NB4 (cell line): Measurements from ENCODE around the gene HS6ST1.
"Not testable (repeated sequence)": the region's sequence is repeated elsewhere in the genome, so short reads cannot be mapped to it uniquely, and the experiment has no call there.

Source experiments
- DNase-seq: peaks from one replicate; pipeline ENCODE4 v3.0.0; 2010; ENCODE audit warnings: low read depth
- H3K4me3 ChIP-seq: one replicate; pipeline ENCODE4 v1.5.1; 2011; ENCODE audit warnings: mild to moderate bottlenecking, low read depth, low read length, moderate library complexity
- MAX ChIP-seq: IDR thresholded peaks from 2 replicates; pipeline ENCODE4 v1.6.1; 2011; ENCODE audit warnings: low read depth, low read length
- MYC ChIP-seq: IDR thresholded peaks from 2 replicates; pipeline ENCODE4 v1.6.1; 2011; ENCODE audit warnings: low read depth, low read length
- POLR2A ChIP-seq: IDR thresholded peaks from 2 replicates; pipeline ENCODE4 v1.6.1; 2011; ENCODE audit warnings: mild to moderate bottlenecking; ENCODE audit not compliant: insufficient read length; ENCODE audit errors: extremely low read depth
- TF ChIP-seq, protein P1 (sequence below): IDR thresholded peaks from one replicate; pipeline ENCODE4 v1.5.1; 2012; ENCODE audit warnings: low read depth, low read length

Gene HS6ST1

DNA sequence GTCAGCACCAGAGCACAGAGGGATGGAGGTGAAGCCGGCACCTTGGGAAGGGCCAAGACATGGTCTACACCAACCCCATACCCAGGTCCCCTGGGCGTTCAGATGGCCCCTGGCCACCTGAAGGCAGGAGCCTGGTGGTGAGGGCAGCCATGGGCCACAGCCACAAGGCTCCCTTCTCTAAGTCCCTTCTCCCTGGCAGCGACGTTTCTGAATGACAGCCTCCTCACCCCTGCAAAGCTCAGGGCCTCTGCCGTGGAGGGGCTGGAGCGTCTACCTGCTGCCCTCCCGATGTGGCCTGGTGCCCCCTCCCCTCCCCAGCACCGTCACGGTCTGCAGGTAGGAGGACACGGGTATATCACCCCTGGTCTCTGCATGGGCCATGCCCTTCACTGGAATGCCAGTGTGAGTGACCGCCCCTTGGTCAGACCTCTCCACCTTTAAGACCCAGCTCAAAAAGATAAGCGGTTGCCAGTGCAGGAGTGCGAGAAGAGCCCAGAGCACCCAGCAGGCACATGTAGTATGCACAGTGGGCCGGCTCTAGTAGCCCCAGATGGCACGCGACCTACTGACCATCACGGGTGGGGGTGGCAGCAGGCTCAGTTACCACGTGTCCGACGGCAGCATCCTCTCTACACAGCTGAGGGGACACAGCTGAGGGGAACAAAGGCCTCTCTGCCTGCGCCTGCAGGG, 46.6 kb downstream of the HS6ST1 start:
- DNase-seq = no peak
- H3K4me3 ChIP-seq = no peak overlapping the region
- no peak for TF ChIP-seq POLR2A
- TF ChIP-seq, protein P1, sequence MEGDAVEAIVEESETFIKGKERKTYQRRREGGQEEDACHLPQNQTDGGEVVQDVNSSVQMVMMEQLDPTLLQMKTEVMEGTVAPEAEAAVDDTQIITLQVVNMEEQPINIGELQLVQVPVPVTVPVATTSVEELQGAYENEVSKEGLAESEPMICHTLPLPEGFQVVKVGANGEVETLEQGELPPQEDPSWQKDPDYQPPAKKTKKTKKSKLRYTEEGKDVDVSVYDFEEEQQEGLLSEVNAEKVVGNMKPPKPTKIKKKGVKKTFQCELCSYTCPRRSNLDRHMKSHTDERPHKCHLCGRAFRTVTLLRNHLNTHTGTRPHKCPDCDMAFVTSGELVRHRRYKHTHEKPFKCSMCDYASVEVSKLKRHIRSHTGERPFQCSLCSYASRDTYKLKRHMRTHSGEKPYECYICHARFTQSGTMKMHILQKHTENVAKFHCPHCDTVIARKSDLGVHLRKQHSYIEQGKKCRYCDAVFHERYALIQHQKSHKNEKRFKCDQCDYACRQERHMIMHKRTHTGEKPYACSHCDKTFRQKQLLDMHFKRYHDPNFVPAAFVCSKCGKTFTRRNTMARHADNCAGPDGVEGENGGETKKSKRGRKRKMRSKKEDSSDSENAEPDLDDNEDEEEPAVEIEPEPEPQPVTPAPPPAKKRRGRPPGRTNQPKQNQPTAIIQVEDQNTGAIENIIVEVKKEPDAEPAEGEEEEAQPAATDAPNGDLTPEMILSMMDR = no peak
- TF ChIP-seq MAX = no peak
- no peak for TF ChIP-seq MYC

- TF ChIP-seq MYC (no peak), POLR2A (no peak), MAX (no peak)
- TF ChIP-seq, protein P1 = no peak
- DNase-seq = no peak
- no peak overlapping the region for H3K4me3 ChIP-seq
Observed at GRCh38 chr2:128271597-128271910, 47.1 kb downstream of the HS6ST1 start.

GRCh38 chr2:128270672-128271596, 47.7 kb downstream of the HS6ST1 start:
- DNase-seq = no peak
- no peak overlapping the region for H3K4me3 ChIP-seq
- no peak for TF ChIP-seq MAX
- no peak for TF ChIP-seq POLR2A

GRCh38 chr2:128269990-128270671, 48.5 kb downstream of the HS6ST1 start:
- no peak for DNase-seq
- TF ChIP-seq MYC (no peak), POLR2A (no peak), MAX (no peak)
- TF ChIP-seq, protein P1 = no peak
- H3K4me3 ChIP-seq = no peak overlapping the region

DNA sequence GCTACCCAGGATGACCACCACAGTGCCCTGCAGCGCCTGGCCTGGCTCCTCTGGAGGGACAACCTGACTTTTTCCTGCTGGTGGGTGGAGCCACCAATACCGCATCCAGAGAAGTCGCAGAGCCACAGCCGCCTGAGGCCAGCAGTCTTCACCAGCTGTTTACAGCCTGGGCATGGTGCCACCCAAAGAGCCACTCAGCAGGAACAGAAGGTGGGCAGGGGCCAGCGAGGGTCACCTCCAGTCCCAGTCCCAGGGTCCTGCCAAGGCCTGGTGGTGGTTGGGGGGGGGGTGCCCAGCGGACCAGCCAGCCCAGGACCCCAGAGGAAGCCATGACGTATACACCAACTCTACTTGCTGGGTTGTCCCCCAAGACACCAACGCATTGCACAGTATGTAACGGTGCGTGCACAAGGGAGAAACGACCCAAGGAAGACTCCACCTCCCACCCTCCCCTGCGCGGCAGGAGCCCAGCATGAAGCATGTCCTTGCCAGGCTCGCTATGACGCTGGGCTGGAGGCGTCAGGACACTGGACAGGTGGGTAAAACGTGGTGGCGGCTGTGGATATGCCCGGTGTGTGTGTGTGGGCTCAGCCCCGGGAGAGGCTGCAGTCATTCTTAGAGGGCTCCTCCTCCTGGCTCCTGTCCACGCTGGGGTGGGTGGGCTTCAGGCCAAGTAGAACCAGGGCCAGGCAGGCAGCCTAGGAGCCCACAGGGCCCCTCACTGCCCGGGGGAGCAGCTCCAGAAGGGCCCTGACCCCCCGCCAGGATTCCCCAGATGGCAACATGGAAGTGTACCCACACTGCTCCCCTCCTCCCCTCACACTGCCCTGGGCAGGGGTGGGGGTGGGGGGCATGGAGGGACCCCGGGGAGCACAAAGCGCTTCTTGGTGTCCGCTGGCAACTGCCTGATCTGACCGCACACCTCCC, 49.3 kb downstream of the HS6ST1 start:
- peak; percentile 1 for DNase-seq
- no peak for TF ChIP-seq POLR2A
- no peak for TF ChIP-seq MAX
- TF ChIP-seq MYC = no peak
- TF ChIP-seq, protein P1 = no peak
- H3K4me3 ChIP-seq = no peak overlapping the region

GRCh38 chr2:128268611-128269010, 50.1 kb downstream of the HS6ST1 start:
- not testable (repeated sequence) for DNase-seq

GRCh38 chr2:128268145-128268544, 50.5 kb downstream of the HS6ST1 start:
- not testable (repeated sequence) for H3K4me3 ChIP-seq, DNase-seq

More at GRCh38 chr2:128268611-128269010, 50.1 kb downstream of the HS6ST1 start:
- H3K4me3 ChIP-seq = not testable (repeated sequence)

GRCh38 chr2:128267649-128268048, 51.0 kb downstream of the HS6ST1 start:
- not testable (repeated sequence) for DNase-seq, H3K4me3 ChIP-seq

GRCh38 chr2:128267197-128267596, 51.5 kb downstream of the HS6ST1 start:
- not testable (repeated sequence) for H3K4me3 ChIP-seq, DNase-seq
